ENCODE data around the gene MUC5AC.

Gene MUC5AC

DNA sequence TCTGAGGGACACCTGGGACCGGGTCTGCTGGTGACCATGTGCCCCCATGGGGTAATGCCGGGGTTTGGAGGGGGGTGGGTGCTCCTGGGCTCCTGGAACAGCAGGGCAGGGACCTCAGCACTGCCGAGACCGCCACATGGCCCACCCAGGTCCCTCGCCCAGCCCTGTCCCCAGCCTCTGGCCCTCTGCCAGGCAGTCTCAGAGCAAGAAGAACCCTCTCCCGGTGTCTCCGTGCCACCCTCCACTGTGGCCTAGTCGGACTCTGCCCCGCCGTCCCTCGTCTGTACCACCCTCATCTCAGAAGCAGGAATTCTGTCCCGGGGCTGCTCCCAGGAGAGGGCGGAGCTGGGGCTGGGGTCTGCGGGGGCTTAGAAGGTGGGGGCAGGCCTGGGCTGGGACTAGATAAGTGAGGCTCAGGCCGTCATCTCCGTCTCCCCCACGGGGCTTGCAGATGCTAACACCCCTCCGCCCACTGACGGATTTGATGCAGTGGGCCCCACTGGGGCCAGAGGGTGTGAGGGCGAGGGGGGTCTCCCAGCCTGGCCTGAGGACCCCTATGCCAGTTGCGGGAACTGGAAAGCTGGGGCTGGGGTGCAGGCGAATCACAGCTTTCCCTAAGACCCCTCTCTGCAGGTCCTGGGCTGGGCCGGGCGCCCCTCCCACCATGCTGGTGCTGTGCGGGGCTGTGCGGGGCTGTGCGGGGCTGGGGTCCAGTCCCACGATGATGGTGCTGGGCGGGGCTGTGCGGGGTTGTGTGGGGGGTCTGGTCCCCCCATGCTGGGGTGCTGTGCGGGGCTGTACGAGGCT, 1.1 kb downstream of the MUC5AC start:
- peak; percentile 20 for DNase-seq (ENCODE audit: low spot score)
- TF ChIP-seq, protein P1, sequence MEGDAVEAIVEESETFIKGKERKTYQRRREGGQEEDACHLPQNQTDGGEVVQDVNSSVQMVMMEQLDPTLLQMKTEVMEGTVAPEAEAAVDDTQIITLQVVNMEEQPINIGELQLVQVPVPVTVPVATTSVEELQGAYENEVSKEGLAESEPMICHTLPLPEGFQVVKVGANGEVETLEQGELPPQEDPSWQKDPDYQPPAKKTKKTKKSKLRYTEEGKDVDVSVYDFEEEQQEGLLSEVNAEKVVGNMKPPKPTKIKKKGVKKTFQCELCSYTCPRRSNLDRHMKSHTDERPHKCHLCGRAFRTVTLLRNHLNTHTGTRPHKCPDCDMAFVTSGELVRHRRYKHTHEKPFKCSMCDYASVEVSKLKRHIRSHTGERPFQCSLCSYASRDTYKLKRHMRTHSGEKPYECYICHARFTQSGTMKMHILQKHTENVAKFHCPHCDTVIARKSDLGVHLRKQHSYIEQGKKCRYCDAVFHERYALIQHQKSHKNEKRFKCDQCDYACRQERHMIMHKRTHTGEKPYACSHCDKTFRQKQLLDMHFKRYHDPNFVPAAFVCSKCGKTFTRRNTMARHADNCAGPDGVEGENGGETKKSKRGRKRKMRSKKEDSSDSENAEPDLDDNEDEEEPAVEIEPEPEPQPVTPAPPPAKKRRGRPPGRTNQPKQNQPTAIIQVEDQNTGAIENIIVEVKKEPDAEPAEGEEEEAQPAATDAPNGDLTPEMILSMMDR (IDR thresholded peaks at IDR 0.05; ENCODE audit: extremely low read depth, missing control alignments), result no peak

DNA sequence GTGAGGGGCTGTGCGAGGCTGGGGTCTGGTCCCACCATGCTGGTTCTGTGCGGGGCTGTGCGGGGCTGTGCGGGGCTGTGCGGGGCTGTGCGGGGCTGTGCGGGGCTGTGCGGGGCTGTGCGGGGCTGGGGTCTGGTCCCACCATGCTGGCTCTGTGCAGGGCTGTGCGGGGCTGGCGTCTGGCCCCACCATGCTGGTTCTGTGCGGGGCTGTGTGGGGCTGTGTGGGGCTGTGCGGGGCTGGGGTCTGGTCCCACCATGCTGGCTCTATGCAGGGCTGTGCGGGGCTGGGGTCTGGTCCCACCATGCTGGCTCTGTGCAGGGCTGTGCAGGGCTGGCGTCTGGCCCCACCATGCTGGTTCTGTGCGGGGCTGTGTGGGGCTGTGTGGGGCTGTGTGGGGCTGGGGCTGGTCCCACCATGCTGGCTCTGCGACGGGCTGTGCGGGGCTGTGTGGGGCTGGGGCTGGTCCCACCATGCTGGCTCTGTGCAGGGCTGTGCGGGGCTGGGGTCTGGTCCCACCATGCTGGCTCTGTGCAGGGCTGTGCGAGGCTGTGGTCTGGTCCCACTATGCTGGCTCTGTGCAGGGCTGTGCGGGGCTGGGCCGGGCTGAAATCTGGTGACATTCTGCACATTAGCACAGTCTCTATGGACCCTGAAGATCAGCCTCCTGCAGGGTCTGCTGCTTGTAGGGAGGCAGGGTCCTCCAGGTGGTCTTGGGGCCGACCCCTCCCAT, 1.9 kb downstream of the MUC5AC start:
- DNase-seq (ENCODE audit: low spot score), result peak; percentile 16

DNA sequence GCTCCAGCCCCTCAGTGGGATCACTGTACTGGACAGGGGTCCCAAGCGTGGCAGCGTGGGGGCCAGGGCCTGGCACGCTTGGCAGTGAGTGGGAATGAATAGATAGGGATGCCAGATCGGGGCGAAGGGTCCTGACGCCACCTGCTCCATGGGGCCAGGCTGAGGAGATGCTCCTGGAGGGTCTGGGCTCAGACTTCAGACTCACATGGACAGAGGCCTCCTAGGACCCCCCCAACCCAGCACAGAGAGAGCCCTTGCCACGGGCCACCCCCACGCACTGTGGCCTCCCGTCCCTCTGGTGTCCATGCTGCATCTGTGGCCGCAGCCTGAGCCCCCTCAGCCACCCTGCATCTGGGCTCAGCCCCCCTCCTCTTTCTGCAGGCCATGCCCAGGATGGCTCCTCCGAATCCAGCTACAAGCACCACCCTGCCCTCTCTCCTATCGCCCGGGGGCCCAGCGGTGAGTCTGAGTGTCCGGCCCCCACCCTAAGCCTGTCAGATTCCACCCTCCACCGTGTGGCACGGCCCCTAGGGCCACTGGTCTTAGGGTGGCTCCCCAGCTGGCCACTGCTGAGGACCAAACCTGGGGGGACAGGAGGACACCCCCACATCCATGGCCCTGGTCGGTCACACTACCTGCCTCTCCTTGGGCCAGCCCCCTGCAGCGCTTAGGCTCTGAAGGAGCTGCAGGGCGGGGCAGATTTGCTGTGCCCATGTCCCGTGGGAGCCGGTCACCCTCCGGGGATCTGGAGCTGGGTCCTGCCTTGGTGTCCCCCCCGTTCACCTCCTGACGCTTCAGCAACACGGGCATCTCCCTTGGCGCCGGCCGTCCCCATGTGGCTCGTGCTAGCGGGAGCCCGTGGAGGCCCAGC, 2.7 kb downstream of the MUC5AC start:
- TF ChIP-seq, protein P1 (IDR thresholded peaks at IDR 0.05; ENCODE audit: extremely low read depth, missing control alignments), result no peak
- peak; percentile 25 for DNase-seq (ENCODE audit: low spot score)

DNA sequence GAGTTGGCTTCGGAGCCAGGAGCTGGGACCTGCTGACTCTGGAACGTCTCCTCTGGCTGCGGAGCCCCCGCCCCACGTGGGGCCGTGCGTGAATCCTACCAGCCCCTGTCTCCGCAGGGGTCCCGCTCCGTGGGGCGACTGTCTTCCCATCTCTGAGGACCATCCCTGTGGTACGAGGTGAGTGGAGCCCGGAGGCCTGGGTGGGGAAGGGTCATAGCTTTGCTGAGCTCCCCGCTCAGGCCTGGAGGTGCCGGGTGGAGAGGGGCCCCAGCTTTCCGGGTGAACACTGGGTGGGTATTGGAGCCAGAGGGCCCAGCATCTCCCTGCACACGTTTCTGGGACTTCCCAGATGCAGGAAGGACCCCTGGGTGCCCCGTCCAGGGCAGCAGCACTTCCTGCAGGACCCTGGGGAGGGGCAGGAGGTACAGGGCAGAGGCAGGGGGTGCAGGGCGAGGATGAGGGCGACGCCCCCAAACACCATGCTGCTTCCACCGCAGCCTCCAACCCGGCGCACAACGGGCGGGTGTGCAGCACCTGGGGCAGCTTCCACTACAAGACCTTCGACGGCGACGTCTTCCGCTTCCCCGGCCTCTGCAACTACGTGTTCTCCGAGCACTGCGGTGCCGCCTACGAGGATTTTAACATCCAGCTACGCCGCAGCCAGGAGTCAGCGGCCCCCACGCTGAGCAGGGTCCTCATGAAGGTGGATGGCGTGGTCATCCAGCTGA, 3.8 kb downstream of the MUC5AC start:
- TF ChIP-seq, protein P1 (IDR thresholded peaks at IDR 0.05; ENCODE audit: extremely low read depth, missing control alignments), result no peak
- peak; percentile 29 for DNase-seq (ENCODE audit: low spot score)

DNA sequence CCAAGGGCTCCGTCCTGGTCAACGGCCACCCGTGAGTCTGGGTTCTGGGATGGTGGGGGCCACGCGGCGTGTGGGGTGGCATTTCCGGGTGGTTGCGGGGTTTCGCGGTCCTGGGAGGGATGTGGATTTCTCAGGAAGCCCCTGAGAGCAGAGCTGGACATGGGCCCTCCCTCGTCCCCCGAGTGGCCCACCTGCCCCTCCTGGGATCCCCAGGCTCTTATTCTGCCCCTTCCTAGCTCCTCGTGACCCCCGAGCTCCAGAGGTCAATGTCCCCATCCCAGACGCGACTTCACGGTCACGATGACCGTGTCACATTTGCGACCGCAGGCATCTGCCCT, 4.4 kb downstream of the MUC5AC start:
- DNase-seq (ENCODE audit: low spot score), result peak; percentile 21
- TF ChIP-seq, protein P1 (IDR thresholded peaks at IDR 0.05; ENCODE audit: extremely low read depth, missing control alignments), result no peak

DNA sequence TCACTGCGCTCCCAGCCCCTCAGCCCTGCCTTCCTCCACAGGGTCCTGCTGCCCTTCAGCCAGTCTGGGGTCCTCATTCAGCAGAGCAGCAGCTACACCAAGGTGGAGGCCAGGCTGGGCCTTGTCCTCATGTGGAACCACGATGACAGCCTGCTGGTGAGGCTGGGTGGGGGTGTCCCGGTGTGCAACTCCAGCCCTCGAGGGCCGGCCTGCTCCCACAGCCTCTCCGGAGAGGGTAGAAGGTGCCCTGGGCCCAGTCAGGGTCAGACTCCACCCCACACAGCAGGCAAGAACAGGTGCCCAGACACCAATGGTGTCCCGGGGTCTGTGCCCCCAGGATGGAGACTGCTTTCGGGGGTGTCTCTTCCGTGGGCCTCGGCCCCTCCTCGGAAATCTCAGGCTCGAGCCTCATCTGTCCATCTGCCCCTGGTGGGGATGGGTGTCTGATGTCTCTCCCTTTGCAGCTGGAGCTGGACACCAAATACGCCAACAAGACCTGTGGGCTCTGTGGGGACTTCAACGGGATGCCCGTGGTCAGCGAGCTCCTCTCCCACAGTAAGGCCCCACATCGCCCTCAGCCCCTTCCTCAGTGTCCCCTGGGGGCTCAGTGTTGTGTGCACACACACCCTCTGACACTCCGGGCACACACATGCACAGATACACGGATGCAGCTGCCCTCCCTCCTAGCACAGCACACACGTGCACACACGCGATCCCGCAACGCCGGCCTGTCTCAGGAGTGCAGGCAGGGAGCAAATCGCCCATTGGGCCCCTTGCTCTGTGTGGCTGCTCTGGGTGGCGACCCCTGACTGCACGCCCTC, 4.9 kb downstream of the MUC5AC start:
- DNase-seq (ENCODE audit: low spot score), result peak; percentile 26
- TF ChIP-seq, protein P1 (IDR thresholded peaks at IDR 0.05; ENCODE audit: extremely low read depth, missing control alignments), result no peak
